GM21528 (cell line): Measurements from ENCODE around the gene FAM107A.

Experiments used
- ATAC-seq: cut with Tn5 transposase; IDR thresholded peaks from one replicate; pipeline ENCODE4 v1.9.1; 2021; ENCODE audit warnings: mild to moderate bottlenecking, moderate library complexity; ENCODE audit not compliant: unreplicated experiment, low FRiP score

FAM107A gene

GRCh38 chr3:58569287-58570001, 7.7 kb downstream of the FAM107A start:
- ATAC-seq = no peak

- no peak for ATAC-seq
Observed at GRCh38 chr3:58568572-58569286, 8.5 kb downstream of the FAM107A start.

- no peak for ATAC-seq
Observed at GRCh38 chr3:58567251-58567515, 10.0 kb downstream of the FAM107A start.

- ATAC-seq = no peak
Observed at GRCh38 chr3:58566398-58567250, 10.6 kb downstream of the FAM107A start.

- ATAC-seq = no peak
Observed at GRCh38 chr3:58565621-58566397, 11.4 kb downstream of the FAM107A start.

- no peak for ATAC-seq
Observed at GRCh38 chr3:58564456-58565160, 12.6 kb downstream of the FAM107A start.

GRCh38 chr3:58564054-58564453, 13.1 kb downstream of the FAM107A start:
- no peak for ATAC-seq

GRCh38 chr3:58563386-58564035, 13.7 kb downstream of the FAM107A start:
- no peak for ATAC-seq

- ATAC-seq = no peak
Observed at GRCh38 chr3:58562498-58562897, 14.7 kb downstream of the FAM107A start.

- no peak for ATAC-seq
Observed at GRCh38 chr3:58560771-58561311, 16.4 kb downstream of the FAM107A start.

- no peak for ATAC-seq
Observed at GRCh38 chr3:58559586-58559985, 17.6 kb downstream of the FAM107A start.

GRCh38 chr3:58557491-58557890, 19.7 kb downstream of the FAM107A start:
- ATAC-seq = no peak

GRCh38 chr3:58556761-58557221, 20.4 kb downstream of the FAM107A start:
- no peak for ATAC-seq

- no peak for ATAC-seq
Observed at GRCh38 chr3:58556001-58556400, 21.2 kb downstream of the FAM107A start.

- ATAC-seq = no peak
Observed at GRCh38 chr3:58555203-58555602, 22.0 kb downstream of the FAM107A start.

- ATAC-seq = no peak
Observed at GRCh38 chr3:58553003-58553402, 24.2 kb downstream of the FAM107A start.

- ATAC-seq = no peak
Observed at GRCh38 chr3:58551636-58552180, 25.5 kb downstream of the FAM107A start.

- no peak for ATAC-seq
Observed at GRCh38 chr3:58544541-58544940, 32.6 kb downstream of the FAM107A start.
